Anterior cingulate cortex (tissue), 58 donors: ENCODE measurements around the gene STYX.

Experiments used
- DNase-seq, 58 donors: peaks; one replicate each; lab custom pipeline; 2025; lab: John Stamatoyannopoulos, UW

STYX gene, protein sequence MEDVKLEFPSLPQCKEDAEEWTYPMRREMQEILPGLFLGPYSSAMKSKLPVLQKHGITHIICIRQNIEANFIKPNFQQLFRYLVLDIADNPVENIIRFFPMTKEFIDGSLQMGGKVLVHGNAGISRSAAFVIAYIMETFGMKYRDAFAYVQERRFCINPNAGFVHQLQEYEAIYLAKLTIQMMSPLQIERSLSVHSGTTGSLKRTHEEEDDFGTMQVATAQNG

DNA sequence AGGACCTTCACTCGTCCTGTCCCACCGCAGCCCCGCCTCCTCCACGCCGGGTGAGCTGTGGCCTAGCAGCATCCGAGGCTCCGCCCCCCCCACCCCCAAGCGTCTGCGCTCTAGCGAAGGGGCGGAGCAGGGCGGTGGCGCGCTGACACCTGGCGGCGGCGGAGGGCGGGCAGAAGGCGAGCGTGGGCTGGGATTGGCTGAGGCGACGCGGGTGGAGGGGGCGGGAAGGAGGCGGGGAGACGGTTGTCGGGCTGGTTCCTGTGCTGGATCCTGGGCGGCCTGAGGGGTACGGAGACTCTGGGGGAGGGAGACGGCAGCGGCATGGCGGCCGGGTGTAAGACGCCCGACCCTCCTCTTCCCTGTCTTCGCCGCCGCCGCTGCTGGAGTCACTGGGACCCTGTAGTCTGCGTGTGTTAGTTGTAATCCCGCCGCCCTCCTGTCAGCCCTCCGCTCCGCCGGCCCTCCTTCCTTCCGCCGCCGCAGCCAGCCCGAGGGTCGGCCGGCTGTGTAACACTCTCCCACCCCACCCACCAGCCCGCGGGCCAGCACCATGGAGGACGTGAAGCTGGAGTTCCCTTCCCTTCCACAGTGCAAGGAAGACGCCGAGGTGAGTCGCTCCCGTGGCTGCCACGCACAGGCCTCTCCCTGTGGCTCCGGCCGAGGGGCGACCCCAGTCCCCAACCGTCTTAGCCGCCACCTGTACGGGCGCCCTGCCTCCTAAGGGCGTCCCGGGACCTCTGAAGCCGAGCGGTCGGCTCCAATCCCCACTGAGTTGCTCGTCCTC, at the start of gene STYX:
TSS of gene STYX (plus strand) at position 242 of the 784 bp plus-strand sequence. CDS start at position 551, 309 bp downstream.
- DNase-seq = peak; percentile 34 to 98 (median 96)

DNA sequence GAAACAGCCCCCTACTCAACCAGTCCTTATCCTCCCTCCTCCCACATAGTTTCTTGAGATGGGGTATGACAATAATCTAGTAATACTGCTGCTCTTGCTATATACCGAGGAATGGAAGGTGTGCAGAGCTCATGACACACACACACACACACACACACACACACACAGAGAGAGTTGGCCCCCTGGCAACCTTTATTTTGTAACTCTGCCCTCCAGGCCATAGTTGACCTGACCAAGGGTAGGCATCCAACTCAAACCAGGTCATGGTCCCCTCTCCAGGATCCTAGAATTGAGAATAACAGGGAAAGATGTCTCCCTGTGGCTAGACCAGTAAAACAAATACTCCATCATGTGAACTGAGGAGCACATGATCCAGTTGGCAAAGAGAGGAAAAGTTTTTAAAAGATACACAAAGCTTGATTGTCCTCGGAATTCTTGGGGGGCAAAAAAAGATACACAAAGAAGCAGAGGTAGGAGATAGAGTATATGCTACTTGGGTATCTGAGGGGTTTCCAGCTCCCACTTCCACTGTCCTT, 45.9 kb upstream of the STYX start:
- no peak for DNase-seq

DNA sequence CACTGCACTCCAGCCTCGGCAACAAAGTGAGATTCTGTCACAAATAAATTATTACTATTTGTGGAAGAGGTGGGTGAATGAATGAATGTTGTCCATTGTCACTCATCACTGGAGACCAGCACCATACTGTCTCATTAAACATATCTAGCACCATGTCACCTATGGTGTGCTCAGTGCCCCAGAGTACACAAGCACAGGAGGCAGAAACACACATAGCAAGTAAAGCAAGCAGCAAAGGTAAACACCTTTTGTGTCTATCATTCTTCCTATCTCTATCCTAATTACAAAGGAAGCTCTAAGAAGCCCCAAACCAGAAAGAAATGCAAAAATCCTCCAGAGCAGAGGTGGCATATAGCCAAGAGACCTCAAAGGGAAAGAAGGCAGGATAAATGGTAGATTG, 43.8 kb upstream of the STYX start:
- DNase-seq = no peak

DNA sequence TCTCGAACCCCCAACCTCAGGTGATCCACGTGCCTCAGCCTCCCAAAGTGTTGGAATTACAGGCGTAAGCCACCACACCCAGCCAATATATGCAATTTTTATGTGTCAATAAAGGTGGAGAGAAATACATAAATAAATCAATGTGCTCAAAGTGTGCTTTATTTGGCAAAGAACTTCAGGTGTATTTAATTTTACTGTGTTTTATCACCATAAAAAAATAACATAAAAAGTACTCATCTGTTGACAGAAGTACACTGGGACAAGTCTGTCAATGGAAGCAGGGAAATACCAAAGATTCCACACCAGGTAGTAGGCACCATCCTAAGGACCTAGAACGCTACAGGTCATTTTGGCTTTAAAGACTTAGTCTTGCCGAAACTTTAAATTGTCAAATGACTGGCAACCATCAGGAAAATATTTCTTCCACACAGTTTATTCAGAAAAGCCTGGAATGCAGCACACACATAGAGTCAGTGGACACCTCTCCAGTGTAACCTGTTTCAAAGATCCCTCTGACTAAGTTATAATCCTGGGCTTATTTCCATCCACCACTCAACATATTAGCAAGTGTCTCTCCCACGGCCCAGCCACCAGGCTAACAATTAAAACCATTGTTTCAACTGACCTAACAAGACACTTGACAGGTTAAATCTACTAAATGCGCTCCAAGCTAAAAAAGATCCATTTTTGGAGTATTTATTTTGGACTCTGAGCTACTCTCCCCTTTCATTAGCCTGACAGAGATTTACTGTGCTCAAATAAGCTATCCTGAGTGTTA, 38.8 kb upstream of the STYX start:
- no peak for DNase-seq

DNA sequence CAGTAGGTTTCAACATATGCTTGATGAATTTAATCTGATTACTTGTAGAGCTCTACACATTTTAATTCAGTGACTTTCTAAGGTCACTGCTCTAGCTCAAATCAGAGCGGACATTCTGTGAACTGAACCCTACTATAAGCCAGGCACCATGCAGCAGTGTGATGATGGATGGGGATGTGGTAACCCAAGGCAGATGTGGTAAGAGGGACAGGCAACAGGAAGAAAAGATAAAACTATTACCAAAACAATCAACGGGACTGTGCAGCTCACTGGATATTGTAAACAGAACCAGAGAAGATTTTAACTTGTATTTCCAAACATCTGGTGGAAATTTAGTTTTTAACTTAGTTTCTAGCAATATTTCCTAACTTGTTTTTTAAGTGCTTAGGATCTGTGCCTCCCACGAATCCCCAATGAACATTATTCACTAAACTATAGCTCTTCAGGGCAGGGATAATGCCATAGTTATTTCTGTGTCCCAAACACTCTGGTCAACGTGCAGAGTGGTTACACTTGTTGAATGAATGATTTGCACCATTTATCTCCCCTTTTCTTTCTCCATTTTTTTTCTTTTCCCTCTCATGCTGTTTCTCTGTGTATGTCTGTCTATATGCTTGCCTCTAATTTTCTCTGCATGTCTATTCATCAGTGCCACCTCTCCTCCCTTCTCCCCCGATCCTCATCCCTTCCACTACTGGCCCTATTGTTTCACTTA, 37.6 kb upstream of the STYX start:
- no peak for DNase-seq

DNA sequence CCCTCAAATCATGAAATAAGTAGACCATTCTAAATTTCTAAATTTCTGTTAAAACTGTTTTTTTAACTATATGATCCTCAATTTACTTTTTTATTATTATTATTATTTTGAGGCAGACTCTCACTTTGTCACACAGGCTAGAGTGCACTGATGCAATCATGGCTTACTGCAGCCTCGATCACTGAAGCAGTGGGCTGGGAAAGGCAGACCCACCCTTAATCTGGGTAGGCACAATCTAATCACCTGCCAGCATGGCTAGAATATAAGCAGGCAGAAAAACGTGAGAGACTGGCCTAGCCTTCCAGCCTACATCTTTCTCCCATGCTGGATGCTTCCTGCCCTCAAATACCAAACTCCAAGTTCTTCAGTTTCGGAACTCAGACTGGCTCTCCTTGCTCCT, 36.9 kb upstream of the STYX start:
- DNase-seq = no peak

DNA sequence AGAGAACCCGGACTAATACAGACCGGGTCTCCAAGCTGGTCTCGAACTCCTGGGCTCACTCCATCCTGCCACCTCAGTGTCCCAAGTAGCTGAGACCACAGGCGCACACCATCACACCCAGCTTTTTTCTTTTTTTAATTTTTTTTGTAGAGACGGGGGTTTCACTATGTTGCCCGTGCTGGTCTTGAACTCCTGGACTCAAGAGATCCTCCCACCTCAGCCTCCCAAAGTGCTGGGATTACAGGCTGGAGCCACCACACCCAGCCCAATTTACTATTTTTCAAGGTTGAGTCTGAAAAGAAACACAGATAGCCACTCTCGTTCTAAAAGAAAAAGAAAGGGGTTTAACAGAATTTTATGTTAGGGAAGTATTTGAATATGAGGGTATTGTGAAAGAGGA, 36.4 kb upstream of the STYX start:
- DNase-seq = no peak

DNA sequence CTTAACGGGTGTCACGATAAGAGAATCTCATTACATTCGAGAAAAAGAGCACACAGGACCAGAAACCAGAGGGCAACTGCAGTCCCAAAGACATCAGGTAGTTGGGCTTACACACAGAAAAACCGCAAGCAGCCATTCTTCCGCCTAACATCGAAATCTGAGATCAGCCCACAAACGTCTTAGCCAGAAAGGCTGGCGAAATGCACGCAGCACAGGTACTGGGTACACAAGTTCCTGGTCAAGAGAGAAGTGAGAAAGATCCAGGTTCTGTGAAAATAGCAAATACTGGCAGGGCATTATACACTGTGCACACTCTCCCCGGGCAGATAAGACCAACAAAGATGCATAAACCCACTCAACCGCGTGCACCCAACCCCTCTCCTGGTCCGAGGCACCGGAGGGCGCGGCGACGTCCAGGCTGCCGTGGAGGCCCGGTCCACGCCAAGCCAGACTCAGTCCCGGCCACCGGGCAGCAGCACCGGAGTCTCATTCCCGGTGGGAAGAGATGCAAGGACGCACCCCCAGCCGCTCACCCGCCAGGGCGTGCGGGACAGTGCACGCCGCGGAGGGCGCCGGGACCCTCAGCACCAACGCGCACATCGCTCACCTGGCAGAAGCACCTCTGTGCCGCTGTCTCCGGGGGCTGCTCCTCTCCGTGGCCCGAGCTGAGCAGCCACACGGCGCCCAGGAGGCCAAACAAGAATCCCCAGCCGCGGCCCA, 35.0 kb upstream of the STYX start:
- DNase-seq = peak in 27 of 58 donors; percentile 6 to 65 (median 46)

DNA sequence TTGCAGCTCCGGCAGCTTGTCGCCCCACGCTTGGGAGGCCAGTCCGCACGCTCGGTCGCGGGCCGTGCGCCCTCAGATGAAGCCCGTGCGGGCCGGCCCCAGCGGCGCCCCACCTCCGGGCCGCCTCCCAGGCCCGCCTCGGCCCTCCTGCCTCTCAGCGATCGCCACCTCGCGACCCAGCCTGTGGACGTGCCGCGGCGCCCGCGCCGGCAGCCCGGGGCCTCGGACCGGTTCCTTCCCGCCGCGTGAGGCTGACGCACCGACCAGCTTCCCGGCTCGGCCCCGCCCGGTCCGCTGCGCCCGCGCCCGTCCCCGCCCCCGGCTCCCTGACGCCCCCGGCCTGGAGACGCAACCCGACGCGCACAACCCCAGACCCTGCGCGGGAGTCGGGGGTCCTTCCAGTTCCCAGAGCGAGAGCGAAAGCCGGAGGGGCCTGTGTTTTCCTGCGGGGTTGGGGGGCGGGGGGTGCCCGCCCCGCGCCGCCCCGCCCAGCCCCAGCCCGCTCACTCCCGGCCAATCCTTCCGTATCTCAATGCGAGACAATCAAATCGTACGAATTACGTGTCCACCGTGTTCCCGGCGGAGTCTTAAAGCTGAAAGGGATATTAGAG, 34.4 kb upstream of the STYX start, which contains the start of gene ERO1A:
TSS of gene ERO1A (minus strand) at position 78 of the 611 bp plus-strand sequence. CDS start at position 1, 77 bp downstream.
- peak in 56 of 58 donors; percentile 13 to 83 (median 62) for DNase-seq

DNA sequence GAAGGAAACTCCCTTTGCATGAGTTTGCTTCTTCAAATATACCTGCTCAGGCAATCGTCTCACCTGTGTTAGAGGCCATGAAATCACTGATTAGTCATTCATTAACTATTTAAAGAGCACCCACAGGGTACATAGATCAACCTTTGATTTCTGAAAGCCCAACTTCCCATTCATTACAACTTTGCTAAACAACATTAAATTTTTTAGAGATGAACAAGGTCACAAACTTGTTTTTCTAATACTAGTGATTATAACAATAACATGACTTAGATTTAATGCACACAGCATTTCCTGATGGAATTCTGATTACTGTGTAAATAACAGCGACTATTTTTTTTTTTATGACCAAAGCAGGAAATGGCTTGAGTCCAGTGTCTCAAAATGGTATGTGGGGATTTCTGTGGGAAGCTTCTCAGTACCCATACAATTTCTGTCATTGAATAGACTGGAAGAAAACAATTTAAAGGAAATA, 29.2 kb upstream of the STYX start:
- DNase-seq = no peak

DNA sequence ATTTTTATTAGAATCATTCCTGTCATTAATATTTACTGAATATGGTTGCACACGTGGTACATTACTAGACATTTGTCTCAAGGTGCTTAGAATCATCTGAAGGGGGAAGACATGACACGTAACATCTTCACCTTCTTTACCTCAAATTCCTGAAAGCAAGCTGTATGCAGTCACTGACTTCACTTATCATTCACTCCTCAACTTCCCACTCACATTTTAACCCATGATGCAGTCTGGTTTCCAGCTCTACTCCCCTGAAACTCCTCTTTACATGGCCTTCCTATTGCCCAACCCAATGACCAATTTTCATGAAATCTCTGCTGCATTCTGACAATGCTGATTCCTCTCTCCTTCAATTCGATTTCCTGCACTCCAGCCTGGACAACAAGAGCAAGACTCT, 28.7 kb upstream of the STYX start:
- DNase-seq = no peak

DNA sequence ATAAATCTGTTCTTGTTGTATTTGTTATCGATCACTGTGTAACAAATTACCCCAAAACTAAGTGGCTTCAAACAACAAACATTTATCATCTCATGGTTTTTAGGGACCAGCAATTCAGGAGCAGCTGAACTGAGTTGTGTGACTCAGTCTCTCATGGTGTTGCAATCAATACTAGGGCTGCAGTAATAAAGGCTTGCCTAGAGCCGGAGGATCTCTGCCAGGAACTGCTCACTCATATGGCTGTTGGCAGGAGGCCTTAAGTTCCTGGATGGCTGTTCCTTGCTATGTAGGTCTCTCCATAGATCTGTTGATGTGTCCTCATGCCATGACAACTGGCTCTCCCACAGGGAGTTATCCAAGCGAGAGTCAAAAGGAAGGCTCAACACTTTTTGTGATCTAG, 26.7 kb upstream of the STYX start:
- peak in 11 of 58 donors; percentile 1 to 41 (median 14) for DNase-seq

DNA sequence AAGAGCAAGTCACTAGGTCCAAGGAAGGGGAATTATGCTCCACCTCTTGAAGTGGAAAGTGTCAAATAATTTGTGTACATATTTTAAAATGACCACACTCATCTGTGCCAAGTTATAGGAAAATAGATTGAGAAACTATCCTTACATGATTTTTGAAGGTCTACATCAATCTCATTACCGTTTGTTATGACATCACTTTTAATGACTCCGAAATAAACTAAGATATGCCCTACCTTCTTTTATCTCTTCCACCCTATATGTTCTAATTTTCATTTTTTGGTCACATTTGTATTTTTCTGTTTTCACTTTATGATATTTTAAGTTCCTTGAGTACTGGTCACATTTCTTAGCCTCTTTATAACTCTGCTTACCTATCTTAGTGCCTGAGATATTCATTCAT, 26.3 kb upstream of the STYX start:
- no peak for DNase-seq

DNA sequence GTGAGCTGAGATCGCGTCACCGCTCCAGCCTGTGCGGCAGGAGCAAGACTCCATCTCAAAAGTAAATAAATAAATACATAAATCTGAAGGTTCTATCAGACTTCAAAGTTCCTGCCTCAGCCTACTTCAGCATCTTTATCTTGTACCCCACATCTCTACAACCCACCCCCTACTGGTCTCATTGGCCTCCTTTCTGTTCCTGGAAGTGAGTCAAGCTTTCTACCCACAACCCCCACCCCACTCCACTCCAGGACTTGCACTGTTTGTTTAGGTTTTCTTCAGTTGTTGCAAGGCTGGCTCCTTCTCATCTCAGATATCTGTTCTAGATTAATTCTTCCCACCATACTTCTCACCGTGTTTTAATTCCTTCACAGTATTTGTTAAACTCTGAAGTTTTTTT, 23.7 kb upstream of the STYX start:
- no peak for DNase-seq

DNA sequence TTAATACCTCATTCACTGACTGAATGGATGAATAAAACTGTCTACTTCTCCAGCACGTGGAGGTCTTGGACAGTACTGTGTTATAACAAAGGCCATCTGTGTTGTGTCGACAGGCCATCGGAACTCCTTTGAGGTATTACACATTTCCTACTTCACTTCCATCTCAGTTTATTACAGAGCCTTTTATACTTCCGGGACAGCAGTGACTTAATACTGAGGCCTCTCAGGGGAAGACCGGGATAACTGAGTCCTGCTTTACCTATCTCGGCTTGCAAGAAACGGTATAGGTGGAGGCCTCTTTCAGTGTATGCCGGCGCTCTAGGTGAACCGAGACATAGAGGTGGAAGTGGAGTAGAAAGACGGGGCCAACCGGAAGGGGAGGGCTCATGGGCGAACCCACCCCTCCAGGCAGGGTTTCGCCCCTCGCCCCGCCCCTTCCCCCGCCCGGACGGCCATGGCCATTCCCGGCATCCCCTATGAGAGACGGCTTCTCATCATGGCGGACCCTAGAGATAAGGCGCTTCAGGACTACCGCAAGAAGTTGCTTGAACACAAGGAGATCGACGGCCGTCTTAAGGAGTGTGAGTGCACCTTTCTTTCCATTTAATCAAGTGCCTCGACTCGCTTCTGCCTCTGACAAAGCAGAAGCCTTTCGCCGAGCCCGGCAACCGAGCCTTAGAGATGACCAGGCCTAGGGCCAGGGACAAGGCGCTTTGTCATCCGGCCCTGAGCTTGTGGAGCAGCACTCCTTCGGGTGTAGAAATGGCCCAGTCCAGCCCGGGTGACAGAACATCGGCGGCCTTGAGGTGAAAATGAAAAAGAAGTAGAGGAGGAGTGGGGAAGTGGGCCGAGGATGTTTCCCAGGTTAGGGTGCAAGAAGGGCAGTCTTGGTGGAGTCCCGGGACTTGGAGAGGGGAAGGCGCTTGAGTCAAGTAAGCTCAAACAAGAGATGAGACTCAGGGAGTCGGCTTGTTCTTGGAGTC, 23.0 kb upstream of the STYX start, which contains the start of gene PSMC6:
TSS of gene PSMC6 (plus strand) at position 477 of the 983 bp plus-strand sequence. CDS start at position 497, 20 bp downstream.
- DNase-seq = peak; percentile 56 to 97 (median 89)

DNA sequence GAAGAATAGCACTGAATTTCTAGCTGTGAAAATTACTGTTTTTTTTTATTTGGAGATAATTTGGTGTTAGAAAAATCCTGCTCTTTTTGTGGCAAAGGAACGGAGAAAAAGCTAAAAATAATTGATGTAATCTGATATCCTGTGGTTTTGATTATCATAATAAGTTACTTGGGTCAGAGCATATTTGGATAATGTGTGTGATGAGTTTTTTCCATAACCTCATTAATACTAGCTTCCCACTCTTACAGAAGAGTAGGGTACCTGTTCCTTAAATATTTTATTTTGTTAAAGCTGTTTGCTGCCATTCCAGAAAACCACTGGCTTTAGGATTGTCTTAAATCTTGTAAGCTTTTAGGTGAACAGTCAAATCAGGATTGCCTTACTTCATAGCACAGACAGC, 18.3 kb upstream of the STYX start:
- no peak for DNase-seq

DNA sequence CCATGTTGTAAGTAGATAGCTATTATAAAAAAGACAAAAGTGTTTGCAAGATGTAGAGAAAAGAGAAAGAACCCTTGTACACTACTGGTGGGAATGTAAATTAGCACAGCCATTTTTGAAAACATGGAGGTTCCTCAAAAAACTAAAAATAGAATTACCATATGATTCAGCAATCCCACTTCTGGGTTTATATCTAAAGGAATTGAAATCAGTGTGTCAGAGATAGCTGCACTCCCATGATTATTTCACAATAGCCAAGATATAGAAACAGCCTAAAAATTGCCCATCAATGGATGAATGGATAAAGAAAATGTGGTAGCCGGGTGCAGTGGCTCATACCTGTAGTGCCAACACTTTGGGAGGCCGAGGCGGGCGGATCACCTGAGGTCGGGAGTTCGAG, 13.8 kb upstream of the STYX start:
- no peak for DNase-seq
